RWPE1 (cell line): Measurements from ENCODE around the gene ERC2.

ENCODE experiments used
- CTCF ChIA-PET: fragments of 350-600 bp; sonication (Branson Sonifier 250); formaldehyde crosslinking; extraction: SDS; loops from one replicate; lab custom pipeline; 2021; lab: Yijun Ruan, JAX
- POLR2A ChIA-PET: fragments of 400-600 bp; formaldehyde crosslinking; extraction: SDS; loops from one replicate; lab custom pipeline; 2020; ENCODE audit warnings: antibody characterized with exemption; ENCODE audit not compliant: low non-redundant PET; lab: Yijun Ruan, JAX
- DNase-seq: peaks from one replicate; pipeline ENCODE4 v3.0.0; 2012; ENCODE audit warnings: low spot score
- H3K27ac ChIP-seq: fragments of 450-650 bp; 2 replicates; pipeline ENCODE4 v1.5.1; 2017
- TF ChIP-seq, protein P1 (sequence below): fragments of 450-650 bp; conservative IDR thresholded peaks from 2 replicates; pipeline ENCODE4 v1.5.1; 2017; ENCODE audit warnings: low read depth, mild to moderate bottlenecking

Gene ERC2

DNA sequence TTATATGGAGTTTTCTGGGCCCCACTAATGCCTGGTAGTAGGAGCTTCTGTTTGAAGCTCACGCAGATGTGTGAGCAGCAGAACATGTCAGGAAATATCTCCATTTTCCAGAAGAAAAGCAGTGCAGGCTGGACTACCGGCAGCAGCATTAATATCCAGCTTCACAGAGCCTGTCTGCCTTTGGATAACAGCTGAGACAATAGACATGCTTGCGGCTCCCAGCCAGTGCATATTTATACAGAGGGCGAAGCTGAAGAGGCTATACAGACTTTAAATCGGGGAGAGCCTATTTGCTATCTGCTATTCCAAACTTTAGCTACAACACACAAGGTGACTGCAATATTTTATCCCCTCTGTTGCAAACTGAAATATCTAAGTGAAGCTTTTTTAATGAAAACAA, 731.1 kb downstream of the ERC2 start:
- ChIA-PET POLR2A (no interaction called here), CTCF (no interaction called here)
- no peak overlapping the region for H3K27ac ChIP-seq
- TF ChIP-seq, protein P1, sequence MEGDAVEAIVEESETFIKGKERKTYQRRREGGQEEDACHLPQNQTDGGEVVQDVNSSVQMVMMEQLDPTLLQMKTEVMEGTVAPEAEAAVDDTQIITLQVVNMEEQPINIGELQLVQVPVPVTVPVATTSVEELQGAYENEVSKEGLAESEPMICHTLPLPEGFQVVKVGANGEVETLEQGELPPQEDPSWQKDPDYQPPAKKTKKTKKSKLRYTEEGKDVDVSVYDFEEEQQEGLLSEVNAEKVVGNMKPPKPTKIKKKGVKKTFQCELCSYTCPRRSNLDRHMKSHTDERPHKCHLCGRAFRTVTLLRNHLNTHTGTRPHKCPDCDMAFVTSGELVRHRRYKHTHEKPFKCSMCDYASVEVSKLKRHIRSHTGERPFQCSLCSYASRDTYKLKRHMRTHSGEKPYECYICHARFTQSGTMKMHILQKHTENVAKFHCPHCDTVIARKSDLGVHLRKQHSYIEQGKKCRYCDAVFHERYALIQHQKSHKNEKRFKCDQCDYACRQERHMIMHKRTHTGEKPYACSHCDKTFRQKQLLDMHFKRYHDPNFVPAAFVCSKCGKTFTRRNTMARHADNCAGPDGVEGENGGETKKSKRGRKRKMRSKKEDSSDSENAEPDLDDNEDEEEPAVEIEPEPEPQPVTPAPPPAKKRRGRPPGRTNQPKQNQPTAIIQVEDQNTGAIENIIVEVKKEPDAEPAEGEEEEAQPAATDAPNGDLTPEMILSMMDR, result no peak
- no peak for DNase-seq

DNA sequence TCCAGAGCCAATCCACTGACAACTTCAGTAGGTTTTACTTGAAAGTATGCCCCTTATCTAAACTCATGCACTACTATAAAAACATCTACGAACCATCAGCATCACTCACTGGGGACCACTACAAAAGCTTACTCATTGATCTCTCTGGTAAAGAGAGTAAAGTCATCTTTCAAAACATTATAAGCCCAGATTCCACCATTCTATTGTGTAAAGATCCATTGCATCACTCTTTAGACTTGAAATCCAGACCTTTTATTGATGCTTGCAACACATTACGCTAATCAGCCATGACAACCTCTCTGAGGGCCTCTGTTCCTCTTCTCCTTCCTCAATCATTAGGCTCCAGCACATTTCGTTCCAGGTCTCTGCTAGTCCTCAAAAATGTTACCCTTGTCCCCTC, 732.3 kb downstream of the ERC2 start:
- POLR2A ChIA-PET, result no interaction called here
- TF ChIP-seq, protein P1, result no peak
- H3K27ac ChIP-seq, result no peak overlapping the region
- CTCF ChIA-PET, result no interaction called here
- DNase-seq, result no peak

DNA sequence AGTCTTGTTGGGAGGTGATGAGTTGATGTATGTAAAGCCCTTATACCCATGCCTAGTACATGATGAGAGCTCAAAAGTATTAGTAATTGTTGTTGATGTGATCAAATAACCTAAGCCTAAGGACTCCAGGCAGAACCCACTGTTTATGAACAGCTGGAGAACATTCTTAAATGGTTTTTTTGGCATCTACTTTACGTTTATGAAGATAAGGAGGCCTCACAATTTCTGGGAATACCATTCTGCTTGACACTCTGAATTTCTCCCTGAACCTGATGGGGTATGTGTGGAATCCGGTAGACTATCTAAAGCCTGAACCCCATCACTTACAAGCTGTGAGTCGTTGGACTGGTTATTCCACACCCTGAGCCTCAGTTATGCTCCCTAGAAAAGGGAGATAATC, 736.5 kb downstream of the ERC2 start:
- TF ChIP-seq, protein P1, result no peak
- DNase-seq, result no peak
- H3K27ac ChIP-seq, result no peak overlapping the region
- POLR2A ChIA-PET, result no interaction called here
- CTCF ChIA-PET, result no interaction called here

DNA sequence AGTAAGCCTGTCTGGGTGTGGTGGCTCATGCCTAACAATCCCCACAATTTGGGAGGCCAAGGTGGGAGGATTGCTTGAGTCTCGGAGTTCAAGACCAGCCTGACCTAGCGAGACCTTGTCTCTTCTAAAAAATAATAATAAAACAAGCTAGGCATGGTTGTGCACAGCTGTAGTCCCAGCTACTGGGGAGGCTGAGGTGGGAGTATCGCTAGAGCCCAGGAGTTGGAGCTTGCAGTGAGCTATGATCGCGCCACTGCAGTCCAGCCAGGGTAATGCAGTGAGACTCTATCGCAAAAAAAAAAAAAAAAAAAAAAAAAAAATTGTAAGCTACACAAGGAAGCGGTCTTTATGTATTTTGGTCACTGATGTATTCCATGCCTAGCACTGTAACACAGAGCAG, 738.7 kb downstream of the ERC2 start:
- DNase-seq, result no peak
- ChIA-PET POLR2A (no interaction called here), CTCF (no interaction called here)
- H3K27ac ChIP-seq, result no peak overlapping the region
- TF ChIP-seq, protein P1, result no peak

- H3K27ac ChIP-seq, result no peak overlapping the region
- CTCF ChIA-PET, result interaction anchor here (0.7 kb wide), 1 partner anchor 467 kb away, joined by 3 read pairs; no protein-coding TSS in a partner anchor
- TF ChIP-seq, protein P1, result no peak
- POLR2A ChIA-PET, result interaction anchor here (0.5 kb wide), 1 partner anchor 1812 kb away, joined by 6 read pairs; no protein-coding TSS in a partner anchor
- no peak for DNase-seq
These were observed 739.7 kb downstream of the ERC2 start for GRCh38 chr3:55728461-55729100.

- ChIA-PET POLR2A (no interaction called here), CTCF (interaction anchor here (0.7 kb wide), 1 partner anchor 1547 kb away, joined by 3 read pairs; no protein-coding TSS in a partner anchor)
- DNase-seq, result no peak
- TF ChIP-seq, protein P1, result no peak
- no peak overlapping the region for H3K27ac ChIP-seq
These were observed 741.8 kb downstream of the ERC2 start for GRCh38 chr3:55726501-55726775.
